ENCODE results near the gene SH2D1A. TPM values are rescaled to one million over a fixed set of nuclear protein-coding genes. Genes with fewer than 3 reads are reported as not detected.

The SH2D1A gene
- polyA plus RNA-seq, 1 donor (not counting 4 experiments of a cell fraction or from before 2014, with no cell fraction given): 0.04 TPM

DNA sequence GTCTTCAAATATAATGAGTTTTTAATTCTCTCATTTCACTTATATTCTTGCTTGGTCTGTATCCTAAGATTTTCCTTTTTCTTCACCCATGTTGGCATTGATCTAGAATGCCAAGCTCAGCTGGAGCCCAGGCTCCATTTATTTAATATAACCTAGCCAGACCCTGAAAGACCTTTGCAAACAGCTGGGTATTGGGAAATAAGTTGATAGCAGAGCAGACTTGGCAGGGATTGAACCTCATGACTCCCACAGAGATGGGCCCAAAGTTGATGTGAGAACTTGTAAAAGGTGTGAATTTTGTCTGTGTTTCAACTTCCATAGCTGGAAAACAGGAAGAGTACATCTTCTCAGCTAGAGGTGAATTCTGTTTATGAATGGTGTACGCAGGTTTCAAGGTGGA lies 59.5 kb downstream of the SH2D1A start:
- Histone ChIP-seq H3K4me1 (ENCODE audit: control insufficient read depth, extremely low read depth, insufficient read depth, low read length) (peaks cover 7% of the 10 kb centered on the region), H4K20me1 (ENCODE audit: control insufficient read depth, extremely low read depth, insufficient read depth, low read length) (no peaks in the 10 kb centered on the region), H3K9me1 (ENCODE audit: control insufficient read depth, extremely low read depth, insufficient read depth, low read length) (no peaks in the 10 kb centered on the region), H3K9me3 (ENCODE audit: control insufficient read depth, low read depth, low read length) (no peaks in the 10 kb centered on the region), H3K9ac (ENCODE audit: control insufficient read depth, extremely low read depth, insufficient read depth, low read length) (no peak overlapping the region), H3K4me3 (ENCODE audit: control insufficient read depth in 2 of 3, extremely low read depth in 1 of 3, insufficient read depth in 2 of 3, low read depth in 1 of 3, low read length in 3 of 3) (no peak overlapping the region), H3K27ac (ENCODE audit: control insufficient read depth, insufficient read depth, low read length) (no peak overlapping the region), H3K4me2 (ENCODE audit: control insufficient read depth, extremely low read depth, insufficient read depth, low read depth, low read length) (peak overlapping the region; percentile 56), H2AFZ (ENCODE audit: control insufficient read depth, low read length) (no peak overlapping the region), H3K27me3 (ENCODE audit: control insufficient read depth, extremely low read depth, insufficient read depth, low read length) (no peaks in the 10 kb centered on the region), H3K36me3 (ENCODE audit: control insufficient read depth in 2 of 2, extremely low read depth in 1 of 2, insufficient read depth in 2 of 2, low read length in 2 of 2) (no peaks in the 10 kb centered on the region), H3K79me2 (ENCODE audit: control insufficient read depth, insufficient read depth, low read length) (no peaks in the 10 kb centered on the region)
- no peak for FAIRE-seq
- dilution Hi-C loops (cut with MboI; ENCODE audit: extremely low pct_ligation_motif_present, low sequenced_read_pairs): no loop called here
- no peak for DNase-seq (ENCODE audit: low read depth, low spot score)
- TF ChIP-seq, protein P1, sequence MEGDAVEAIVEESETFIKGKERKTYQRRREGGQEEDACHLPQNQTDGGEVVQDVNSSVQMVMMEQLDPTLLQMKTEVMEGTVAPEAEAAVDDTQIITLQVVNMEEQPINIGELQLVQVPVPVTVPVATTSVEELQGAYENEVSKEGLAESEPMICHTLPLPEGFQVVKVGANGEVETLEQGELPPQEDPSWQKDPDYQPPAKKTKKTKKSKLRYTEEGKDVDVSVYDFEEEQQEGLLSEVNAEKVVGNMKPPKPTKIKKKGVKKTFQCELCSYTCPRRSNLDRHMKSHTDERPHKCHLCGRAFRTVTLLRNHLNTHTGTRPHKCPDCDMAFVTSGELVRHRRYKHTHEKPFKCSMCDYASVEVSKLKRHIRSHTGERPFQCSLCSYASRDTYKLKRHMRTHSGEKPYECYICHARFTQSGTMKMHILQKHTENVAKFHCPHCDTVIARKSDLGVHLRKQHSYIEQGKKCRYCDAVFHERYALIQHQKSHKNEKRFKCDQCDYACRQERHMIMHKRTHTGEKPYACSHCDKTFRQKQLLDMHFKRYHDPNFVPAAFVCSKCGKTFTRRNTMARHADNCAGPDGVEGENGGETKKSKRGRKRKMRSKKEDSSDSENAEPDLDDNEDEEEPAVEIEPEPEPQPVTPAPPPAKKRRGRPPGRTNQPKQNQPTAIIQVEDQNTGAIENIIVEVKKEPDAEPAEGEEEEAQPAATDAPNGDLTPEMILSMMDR (optimal IDR thresholded peaks at IDR 0.05 in 1 of 3, IDR thresholded peaks at IDR 0.05 in 1 of 3, conservative IDR thresholded peaks at IDR 0.05 in 1 of 3; ENCODE audit: extremely low read depth in 1 of 3, insufficient read depth in 2 of 3, low read length in 3 of 3): no peak
- TF ChIP-seq EZH2 (IDR thresholded peaks at IDR 0.05; ENCODE audit: low read length): no peak

DNA sequence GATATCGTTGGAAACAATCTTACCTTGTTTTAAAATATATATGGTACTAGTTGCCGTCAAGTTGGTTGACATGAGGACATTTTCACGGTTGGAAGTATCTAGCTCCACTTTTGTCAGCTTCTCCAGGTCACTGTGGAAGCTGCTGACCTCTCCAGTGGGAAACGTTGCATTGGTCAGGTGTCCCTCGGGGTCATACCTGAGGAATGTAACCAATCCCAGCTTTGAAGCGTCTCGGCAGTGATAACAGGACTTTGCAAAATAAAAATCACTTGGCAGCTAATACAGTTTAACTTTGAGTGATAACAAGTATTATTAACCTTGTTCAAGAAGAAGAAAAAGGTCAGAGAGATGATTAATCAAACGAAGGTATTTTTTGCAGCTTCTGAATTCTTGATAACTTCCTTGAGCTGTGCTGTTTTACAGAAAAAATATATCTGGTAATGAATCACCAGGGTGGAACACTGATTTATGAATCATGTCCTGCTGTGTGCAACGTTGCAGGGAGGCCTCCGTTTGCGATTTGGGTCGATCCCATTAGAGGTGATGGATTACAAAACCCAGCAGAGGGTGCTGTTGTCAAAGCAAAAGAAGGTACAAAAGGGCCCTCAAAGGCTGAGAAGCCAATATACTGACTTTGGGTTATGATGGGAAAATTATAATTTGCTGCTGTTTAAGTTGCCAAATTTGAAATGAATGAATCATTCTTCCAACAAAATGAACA lies 60.1 kb downstream of the SH2D1A start:
- Histone ChIP-seq H3K4me1 (ENCODE audit: control insufficient read depth, extremely low read depth, insufficient read depth, low read length) (peaks cover 7% of the 10 kb centered on the region), H3K9me1 (ENCODE audit: control insufficient read depth, extremely low read depth, insufficient read depth, low read length) (no peaks in the 10 kb centered on the region), H2AFZ (ENCODE audit: control insufficient read depth, low read length) (no peak overlapping the region), H3K27ac (ENCODE audit: control insufficient read depth, insufficient read depth, low read length) (no peak overlapping the region), H3K4me2 (ENCODE audit: control insufficient read depth, extremely low read depth, insufficient read depth, low read depth, low read length) (peak overlapping the region; percentile 56), H3K4me3 (ENCODE audit: control insufficient read depth in 2 of 3, extremely low read depth in 1 of 3, insufficient read depth in 2 of 3, low read depth in 1 of 3, low read length in 3 of 3) (no peak overlapping the region), H3K79me2 (ENCODE audit: control insufficient read depth, insufficient read depth, low read length) (no peaks in the 10 kb centered on the region), H3K9ac (ENCODE audit: control insufficient read depth, extremely low read depth, insufficient read depth, low read length) (no peak overlapping the region), H4K20me1 (ENCODE audit: control insufficient read depth, extremely low read depth, insufficient read depth, low read length) (no peaks in the 10 kb centered on the region), H3K9me3 (ENCODE audit: control insufficient read depth, low read depth, low read length) (no peaks in the 10 kb centered on the region), H3K27me3 (ENCODE audit: control insufficient read depth, extremely low read depth, insufficient read depth, low read length) (no peaks in the 10 kb centered on the region), H3K36me3 (ENCODE audit: control insufficient read depth in 2 of 2, extremely low read depth in 1 of 2, insufficient read depth in 2 of 2, low read length in 2 of 2) (no peaks in the 10 kb centered on the region)
- peak; percentile 66 for DNase-seq (ENCODE audit: low read depth, low spot score)
- dilution Hi-C loops (cut with MboI; ENCODE audit: extremely low pct_ligation_motif_present, low sequenced_read_pairs): no loop called here
- no peak for TF ChIP-seq EZH2 (IDR thresholded peaks at IDR 0.05; ENCODE audit: low read length)
- TF ChIP-seq, protein P1 (optimal IDR thresholded peaks at IDR 0.05 in 1 of 3, IDR thresholded peaks at IDR 0.05 in 1 of 3, conservative IDR thresholded peaks at IDR 0.05 in 1 of 3; ENCODE audit: extremely low read depth in 1 of 3, insufficient read depth in 2 of 3, low read length in 3 of 3): peak; percentile 55 to 70 (median 66)
- peak; percentile 86 for FAIRE-seq
